ENCODE results near the gene ZNF275.
"Not testable (repeated sequence)": the region's sequence is repeated elsewhere in the genome, so short reads cannot be mapped to it uniquely, and the experiment has no call there.

The ZNF275 gene

DNA sequence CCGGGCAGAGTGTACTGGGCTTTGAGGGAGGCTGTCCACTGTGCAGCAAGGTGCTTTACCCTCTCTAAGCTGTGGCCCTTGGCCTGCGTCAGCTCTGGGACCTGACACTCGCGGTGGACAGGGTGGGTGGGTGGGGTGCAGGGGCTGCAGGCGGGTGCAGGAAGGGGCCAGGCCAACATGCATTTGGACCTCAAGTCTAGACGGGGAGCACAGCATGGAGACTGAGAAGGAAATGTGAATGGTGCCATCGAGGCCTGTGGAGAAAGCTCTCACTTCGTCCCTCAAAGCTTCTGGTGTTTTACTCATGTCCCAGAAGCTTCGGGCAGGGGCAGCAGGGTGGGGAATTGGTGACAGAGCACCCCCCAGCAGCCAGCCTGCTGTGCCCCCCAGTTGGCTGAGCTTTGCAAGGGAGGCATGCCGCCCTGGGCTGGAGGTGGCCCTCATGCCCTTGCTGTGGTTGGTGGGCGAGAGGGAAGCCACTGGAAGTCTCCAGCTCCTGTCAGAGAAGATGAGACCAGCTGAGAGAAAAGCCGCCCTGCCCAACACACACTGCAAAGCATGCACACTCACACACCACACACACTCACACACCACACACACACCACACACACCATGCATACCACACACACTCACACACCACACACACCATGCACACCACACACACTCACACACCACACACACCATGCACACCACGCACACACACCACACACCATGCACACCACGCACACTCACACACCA, 54.9 kb downstream of the ZNF275 start:
- TF ChIP-seq, protein P1, sequence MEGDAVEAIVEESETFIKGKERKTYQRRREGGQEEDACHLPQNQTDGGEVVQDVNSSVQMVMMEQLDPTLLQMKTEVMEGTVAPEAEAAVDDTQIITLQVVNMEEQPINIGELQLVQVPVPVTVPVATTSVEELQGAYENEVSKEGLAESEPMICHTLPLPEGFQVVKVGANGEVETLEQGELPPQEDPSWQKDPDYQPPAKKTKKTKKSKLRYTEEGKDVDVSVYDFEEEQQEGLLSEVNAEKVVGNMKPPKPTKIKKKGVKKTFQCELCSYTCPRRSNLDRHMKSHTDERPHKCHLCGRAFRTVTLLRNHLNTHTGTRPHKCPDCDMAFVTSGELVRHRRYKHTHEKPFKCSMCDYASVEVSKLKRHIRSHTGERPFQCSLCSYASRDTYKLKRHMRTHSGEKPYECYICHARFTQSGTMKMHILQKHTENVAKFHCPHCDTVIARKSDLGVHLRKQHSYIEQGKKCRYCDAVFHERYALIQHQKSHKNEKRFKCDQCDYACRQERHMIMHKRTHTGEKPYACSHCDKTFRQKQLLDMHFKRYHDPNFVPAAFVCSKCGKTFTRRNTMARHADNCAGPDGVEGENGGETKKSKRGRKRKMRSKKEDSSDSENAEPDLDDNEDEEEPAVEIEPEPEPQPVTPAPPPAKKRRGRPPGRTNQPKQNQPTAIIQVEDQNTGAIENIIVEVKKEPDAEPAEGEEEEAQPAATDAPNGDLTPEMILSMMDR (IDR thresholded peaks at IDR 0.05; ENCODE audit: control insufficient read depth, insufficient read depth, low read depth, low read length, missing control alignments), result no peak
- H3K4me3 ChIP-seq (ENCODE audit: control insufficient read depth, low read depth, low read length), result no peak overlapping the region
- DNase-seq (ENCODE audit: low read depth), result no peak

DNA sequence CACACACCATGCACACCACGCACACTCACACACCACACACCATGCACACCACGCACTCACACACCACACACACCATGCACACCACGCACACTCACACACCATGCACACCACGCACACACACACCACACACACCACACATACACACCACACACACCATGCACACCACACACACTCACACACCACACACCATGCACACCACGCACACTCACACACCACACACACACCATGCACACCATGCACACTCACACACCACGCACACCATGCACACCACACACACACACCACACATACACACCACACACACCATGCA, 55.5 kb downstream of the ZNF275 start:
- not testable (repeated sequence) for DNase-seq (ENCODE audit: low read depth)

DNA sequence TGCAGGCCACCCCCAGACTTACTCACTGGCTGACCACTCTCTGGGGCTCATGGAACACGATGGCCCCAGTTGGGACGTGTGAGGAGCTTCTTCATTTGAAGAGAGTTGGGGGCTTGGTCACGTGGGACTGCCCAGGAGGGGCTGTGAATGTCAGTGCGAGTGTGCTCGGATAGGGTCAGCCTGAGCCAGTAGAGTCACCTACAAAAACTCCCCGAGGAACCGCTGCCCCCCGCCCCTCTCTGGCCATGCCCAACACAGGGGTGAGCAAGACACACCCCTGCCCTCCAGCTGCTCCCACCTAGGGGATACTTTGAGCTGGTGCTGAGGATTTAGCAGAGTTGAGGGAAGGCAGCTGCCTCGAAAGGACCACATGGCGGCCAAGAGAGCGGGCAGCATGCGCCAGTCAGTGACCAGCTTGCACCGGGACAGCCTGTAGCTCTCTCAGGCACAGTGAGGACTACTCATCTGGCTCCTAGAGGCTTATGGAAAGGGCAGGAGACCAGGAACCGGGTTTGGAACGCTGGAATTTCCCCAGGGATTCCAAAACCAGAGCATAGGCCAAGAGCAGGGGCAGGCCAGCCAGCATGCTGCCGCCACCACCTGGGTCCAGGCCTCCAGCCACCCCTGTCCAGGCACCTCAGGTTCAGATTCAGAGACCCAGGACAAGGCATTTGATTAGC, 58.8 kb downstream of the ZNF275 start:
- TF ChIP-seq, protein P1 (IDR thresholded peaks at IDR 0.05; ENCODE audit: control insufficient read depth, insufficient read depth, low read depth, low read length, missing control alignments), result no peak
- H3K4me3 ChIP-seq (ENCODE audit: control insufficient read depth, low read depth, low read length), result no peak overlapping the region
- no peak for DNase-seq (ENCODE audit: low read depth)

More for the DNA sequence above, 55.5 kb downstream of the ZNF275 start:
- H3K4me3 ChIP-seq (ENCODE audit: control insufficient read depth, low read depth, low read length), result not testable (repeated sequence)

DNA sequence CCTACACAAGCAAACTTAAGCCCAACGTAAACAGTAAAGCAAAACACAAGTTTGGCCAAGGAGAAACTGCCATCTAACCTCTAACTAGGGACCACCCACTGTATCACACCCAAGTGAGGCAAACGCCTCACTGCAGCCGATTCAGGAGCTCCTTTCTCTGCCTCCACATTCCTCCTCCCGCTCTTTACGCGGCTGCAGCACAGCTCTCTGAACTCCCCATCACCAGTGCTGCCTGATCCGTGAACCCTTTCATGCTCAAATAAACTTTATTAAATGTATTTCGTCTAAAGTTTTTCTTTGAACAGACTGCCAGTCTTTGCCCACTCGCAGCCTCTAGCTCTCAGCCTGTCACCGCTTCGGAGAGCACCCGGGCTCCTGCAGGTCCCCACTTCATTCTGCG, 60.7 kb downstream of the ZNF275 start:
- no peak for DNase-seq (ENCODE audit: low read depth)
- no peak overlapping the region for H3K4me3 ChIP-seq (ENCODE audit: control insufficient read depth, low read depth, low read length)
- TF ChIP-seq, protein P1 (IDR thresholded peaks at IDR 0.05; ENCODE audit: control insufficient read depth, insufficient read depth, low read depth, low read length, missing control alignments), result no peak

DNA sequence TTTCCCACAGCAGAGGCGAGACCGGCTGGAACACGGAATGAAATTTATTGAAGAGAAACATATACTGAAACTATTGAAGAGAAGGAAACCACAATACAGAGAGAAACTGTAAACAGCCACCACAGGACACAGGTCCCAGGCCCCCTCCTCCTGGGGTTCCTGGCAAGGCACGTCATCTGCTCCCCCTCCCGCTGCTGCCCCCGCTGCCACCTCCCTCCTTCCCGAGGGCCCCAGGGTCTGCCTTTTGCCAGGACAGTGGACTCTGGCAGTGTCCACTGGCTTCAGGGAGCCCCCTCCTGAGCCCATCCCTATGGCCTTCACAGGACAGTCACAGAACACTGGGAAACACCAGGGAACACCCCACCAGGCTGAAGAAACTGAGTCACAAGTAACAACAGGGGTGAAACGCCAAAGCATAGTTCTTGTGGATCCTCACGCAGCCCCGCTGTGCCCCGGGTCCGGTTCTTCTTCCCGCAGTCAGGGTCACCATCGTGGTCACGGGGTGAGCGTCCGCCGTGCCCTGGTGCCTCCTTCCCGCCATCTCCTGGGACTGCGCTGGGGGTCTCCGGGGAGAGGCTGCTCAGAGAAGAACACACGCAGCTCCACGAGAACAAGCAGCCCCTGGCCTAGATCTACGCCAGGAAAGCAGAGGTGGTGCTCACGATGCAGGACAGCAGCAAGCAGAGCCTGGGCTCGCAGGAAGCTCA, 61.8 kb downstream of the ZNF275 start:
- no peak overlapping the region for H3K4me3 ChIP-seq (ENCODE audit: control insufficient read depth, low read depth, low read length)
- no peak for DNase-seq (ENCODE audit: low read depth)
- TF ChIP-seq, protein P1 (IDR thresholded peaks at IDR 0.05; ENCODE audit: control insufficient read depth, insufficient read depth, low read depth, low read length, missing control alignments), result no peak

DNA sequence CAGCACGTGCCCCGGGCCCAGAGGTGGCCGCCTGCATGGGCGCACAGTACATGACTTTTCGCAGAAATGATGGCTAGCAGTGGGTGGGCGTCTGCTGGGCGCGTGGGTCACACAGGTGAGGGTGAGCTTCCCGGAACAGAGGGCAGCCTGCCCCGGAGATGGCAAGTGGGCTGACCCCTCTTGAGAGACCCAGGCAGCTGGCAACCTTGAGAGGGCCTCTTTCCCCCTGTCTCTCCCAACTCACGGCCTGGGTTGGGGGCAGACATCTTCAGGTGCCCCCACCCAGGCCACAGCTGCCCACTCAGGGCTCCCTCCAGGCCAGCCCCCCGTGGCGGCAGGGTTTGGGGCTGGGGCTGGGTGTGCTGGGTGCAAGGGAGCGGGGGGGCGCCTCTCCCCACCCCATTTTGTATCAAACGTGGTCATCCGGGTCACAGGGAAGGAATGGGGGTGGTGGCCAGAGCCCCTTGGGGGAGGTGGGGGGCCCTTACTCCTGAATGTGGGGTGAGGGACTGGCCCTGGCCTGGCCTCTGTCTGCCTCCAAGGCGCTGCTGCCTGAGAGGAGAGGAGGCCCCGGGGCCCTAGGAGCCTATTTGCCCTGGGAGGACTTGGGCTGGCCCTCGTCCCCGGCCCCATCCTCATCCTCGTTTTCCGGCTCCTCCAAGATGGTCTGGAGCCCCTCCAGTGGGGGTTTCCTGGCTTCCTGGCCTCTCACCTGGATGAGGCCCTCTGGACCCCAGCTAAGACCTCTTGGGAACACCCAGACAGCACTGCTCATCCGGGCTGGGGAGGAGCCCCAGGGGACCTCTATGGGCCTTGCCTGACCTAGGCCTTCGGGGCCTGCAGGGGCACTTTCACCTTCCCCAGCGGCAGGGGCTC, 62.6 kb downstream of the ZNF275 start:
- no peak overlapping the region for H3K4me3 ChIP-seq (ENCODE audit: control insufficient read depth, low read depth, low read length)
- TF ChIP-seq, protein P1 (IDR thresholded peaks at IDR 0.05; ENCODE audit: control insufficient read depth, insufficient read depth, low read depth, low read length, missing control alignments), result no peak
- DNase-seq (ENCODE audit: low read depth), result no peak
